ENCODE data around the gene MRPS12. TPM values are rescaled to one million over a fixed set of nuclear protein-coding genes. Genes with fewer than 3 reads are reported as not detected.

The MRPS12 gene
- total and polyA plus RNA-seq, 9 of the 15 experiments (the other 6 are each of a cell fraction or from before 2014, with no cell fraction given) = 8.1 to 174 (median 52.0) TPM

DNA sequence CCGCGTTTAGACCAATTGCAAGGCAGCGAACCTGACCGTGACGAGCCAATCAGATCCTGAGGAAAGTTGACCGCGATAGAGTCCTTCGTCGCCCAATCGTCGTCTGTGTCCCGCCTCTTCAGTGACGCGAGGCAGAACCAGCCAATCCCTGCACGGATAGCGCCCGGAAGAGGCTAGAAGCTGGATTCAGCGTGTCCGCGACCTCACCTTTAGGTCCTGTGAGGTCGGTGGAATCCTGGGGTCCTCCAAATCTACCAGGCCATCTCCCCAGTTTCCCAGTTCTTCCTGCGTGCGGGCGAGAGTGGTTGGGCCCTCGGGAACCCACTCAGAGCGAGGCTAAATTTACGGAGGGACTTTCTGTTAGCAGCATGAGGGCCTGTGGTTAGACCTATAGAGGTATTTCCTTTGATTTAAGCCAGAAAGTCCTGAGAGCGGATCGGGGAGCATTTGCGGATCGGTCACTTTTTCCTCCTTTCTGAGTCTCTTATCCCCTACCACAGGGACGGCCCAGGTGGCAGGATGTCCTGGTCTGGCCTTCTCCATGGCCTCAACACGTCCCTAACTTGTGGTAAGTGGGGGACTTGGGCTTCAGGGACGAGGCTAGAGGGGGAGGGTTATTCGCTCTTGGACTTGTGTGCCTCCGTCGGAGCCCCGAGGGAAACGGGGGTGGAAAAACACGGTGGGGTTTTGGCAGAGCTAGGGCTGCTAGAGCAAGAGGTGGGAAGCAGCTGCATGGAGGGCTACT is at the start of gene MRPS12 (continued):
- TF ChIP-seq, protein P1, sequence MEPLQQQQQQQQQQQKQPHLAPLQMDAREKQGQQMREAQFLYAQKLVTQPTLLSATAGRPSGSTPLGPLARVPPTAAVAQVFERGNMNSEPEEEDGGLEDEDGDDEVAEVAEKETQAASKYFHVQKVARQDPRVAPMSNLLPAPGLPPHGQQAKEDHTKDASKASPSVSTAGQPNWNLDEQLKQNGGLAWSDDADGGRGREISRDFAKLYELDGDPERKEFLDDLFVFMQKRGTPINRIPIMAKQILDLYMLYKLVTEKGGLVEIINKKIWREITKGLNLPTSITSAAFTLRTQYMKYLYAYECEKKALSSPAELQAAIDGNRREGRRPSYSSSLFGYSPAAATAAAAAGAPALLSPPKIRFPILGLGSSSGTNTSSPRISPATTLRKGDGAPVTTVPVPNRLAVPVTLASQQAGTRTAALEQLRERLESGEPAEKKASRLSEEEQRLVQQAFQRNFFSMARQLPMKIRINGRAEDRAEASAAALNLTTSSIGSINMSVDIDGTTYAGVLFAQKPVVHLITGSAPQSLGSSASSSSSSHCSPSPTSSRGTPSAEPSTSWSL (CRISPR knock-in tag; IDR thresholded peaks at IDR 0.05; ENCODE audit: borderline replicate concordance) = no peak
- TF ChIP-seq RREB1 (CRISPR knock-in tag; IDR thresholded peaks at IDR 0.05) (no peak), LCOR (CRISPR knock-in tag; IDR thresholded peaks at IDR 0.05) (no peak), DLX4 (CRISPR knock-in tag; IDR thresholded peaks at IDR 0.05) (no peak), IRF9 (tag; IDR thresholded peaks at IDR 0.05) (no peak), ZBED1 (IDR thresholded peaks at IDR 0.05) (no peak), MCM3 (IDR thresholded peaks at IDR 0.05) (no peak), TFAP4 (CRISPR knock-in tag; IDR thresholded peaks at IDR 0.05; ENCODE audit: borderline replicate concordance) (no peak; the same call in 1 of the 2 replicates), IRF2 (CRISPR knock-in tag; IDR thresholded peaks at IDR 0.05) (no peak), ELF1 (tag; IDR thresholded peaks at IDR 0.05) (peak; percentile 86), HDGF (IDR thresholded peaks at IDR 0.05) (no peak), FOS (IDR thresholded peaks at IDR 0.05; ENCODE audit: extremely low read depth, insufficient read length) (peak; percentile 92), HDAC6 (IDR thresholded peaks at IDR 0.05; ENCODE audit: low read depth, low read length) (no peak)
- TF ChIP-seq, protein P2, sequence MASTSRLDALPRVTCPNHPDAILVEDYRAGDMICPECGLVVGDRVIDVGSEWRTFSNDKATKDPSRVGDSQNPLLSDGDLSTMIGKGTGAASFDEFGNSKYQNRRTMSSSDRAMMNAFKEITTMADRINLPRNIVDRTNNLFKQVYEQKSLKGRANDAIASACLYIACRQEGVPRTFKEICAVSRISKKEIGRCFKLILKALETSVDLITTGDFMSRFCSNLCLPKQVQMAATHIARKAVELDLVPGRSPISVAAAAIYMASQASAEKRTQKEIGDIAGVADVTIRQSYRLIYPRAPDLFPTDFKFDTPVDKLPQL (IDR thresholded peaks at IDR 0.05; ENCODE audit: extremely low read depth, insufficient read length) = no peak
- TF ChIP-seq, protein P3, sequence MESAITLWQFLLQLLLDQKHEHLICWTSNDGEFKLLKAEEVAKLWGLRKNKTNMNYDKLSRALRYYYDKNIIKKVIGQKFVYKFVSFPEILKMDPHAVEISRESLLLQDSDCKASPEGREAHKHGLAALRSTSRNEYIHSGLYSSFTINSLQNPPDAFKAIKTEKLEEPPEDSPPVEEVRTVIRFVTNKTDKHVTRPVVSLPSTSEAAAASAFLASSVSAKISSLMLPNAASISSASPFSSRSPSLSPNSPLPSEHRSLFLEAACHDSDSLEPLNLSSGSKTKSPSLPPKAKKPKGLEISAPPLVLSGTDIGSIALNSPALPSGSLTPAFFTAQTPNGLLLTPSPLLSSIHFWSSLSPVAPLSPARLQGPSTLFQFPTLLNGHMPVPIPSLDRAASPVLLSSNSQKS (CRISPR knock-in tag; IDR thresholded peaks at IDR 0.05) = no peak
